ENCODE measurements around the gene C1orf21. TPM values are rescaled to one million over a fixed set of nuclear protein-coding genes. Genes with fewer than 3 reads are reported as not detected.

C1orf21 gene
- polyA plus RNA-seq, 4 donors: 31.1 to 57.0 (median 42.3) TPM

GRCh38 chr1:184643661-184644060 lies 256.8 kb downstream of the C1orf21 start:
- no peak for DNase-seq (ENCODE audit: low read depth in 4 of 4, low spot score in 3 of 4)

GRCh38 chr1:184644771-184645170 lies 257.9 kb downstream of the C1orf21 start:
- no peak for DNase-seq (ENCODE audit: low read depth in 4 of 4, low spot score in 3 of 4)

GRCh38 chr1:184646178-184646701 lies 259.4 kb downstream of the C1orf21 start:
- DNase-seq (ENCODE audit: low read depth in 4 of 4, low spot score in 3 of 4): no peak

- DNase-seq (ENCODE audit: low read depth in 4 of 4, low spot score in 3 of 4): no peak
These were observed 260.0 kb downstream of the C1orf21 start for GRCh38 chr1:184646824-184647223.

- DNase-seq (ENCODE audit: low read depth in 4 of 4, low spot score in 3 of 4): no peak
These were observed 260.6 kb downstream of the C1orf21 start for GRCh38 chr1:184647471-184647870.

GRCh38 chr1:184648160-184648855 lies 261.5 kb downstream of the C1orf21 start:
- DNase-seq (ENCODE audit: low read depth in 4 of 4, low spot score in 3 of 4): no peak

GRCh38 chr1:184648856-184649201 lies 262.0 kb downstream of the C1orf21 start:
- no peak for DNase-seq (ENCODE audit: low read depth in 4 of 4, low spot score in 3 of 4)

- DNase-seq (ENCODE audit: low read depth in 4 of 4, low spot score in 3 of 4): no peak
These were observed 262.6 kb downstream of the C1orf21 start for GRCh38 chr1:184649451-184649888.

GRCh38 chr1:184650177-184650866 lies 263.5 kb downstream of the C1orf21 start:
- DNase-seq (ENCODE audit: low read depth in 4 of 4, low spot score in 3 of 4): no peak

- no peak for DNase-seq (ENCODE audit: low read depth in 4 of 4, low spot score in 3 of 4)
These were observed 268.4 kb downstream of the C1orf21 start for GRCh38 chr1:184655185-184655584.

- DNase-seq (ENCODE audit: low read depth in 4 of 4, low spot score in 3 of 4): no peak
These were observed 269.4 kb downstream of the C1orf21 start for GRCh38 chr1:184656221-184656620.

GRCh38 chr1:184658055-184658454 lies 271.2 kb downstream of the C1orf21 start:
- no peak for DNase-seq (ENCODE audit: low read depth in 4 of 4, low spot score in 3 of 4)

GRCh38 chr1:184660462-184661191 lies 273.8 kb downstream of the C1orf21 start:
- no peak for DNase-seq (ENCODE audit: low read depth in 4 of 4, low spot score in 3 of 4)

- no peak for DNase-seq (ENCODE audit: low read depth in 4 of 4, low spot score in 3 of 4)
These were observed 275.0 kb downstream of the C1orf21 start for GRCh38 chr1:184661801-184662200.

GRCh38 chr1:184664042-184664660 lies 277.3 kb downstream of the C1orf21 start:
- peak; percentile 27 to 56 (median 46) for DNase-seq (ENCODE audit: low read depth in 4 of 4, low spot score in 3 of 4)

GRCh38 chr1:184664661-184665060 lies 277.8 kb downstream of the C1orf21 start:
- DNase-seq (ENCODE audit: low read depth in 4 of 4, low spot score in 3 of 4): no peak

- no peak for DNase-seq (ENCODE audit: low read depth in 4 of 4, low spot score in 3 of 4)
These were observed 278.5 kb downstream of the C1orf21 start for GRCh38 chr1:184665360-184665759.

GRCh38 chr1:184669391-184669790 lies 282.6 kb downstream of the C1orf21 start:
- no peak for DNase-seq (ENCODE audit: low read depth in 4 of 4, low spot score in 3 of 4)

GRCh38 chr1:184672013-184672726 lies 285.3 kb downstream of the C1orf21 start:
- DNase-seq (ENCODE audit: low read depth in 4 of 4, low spot score in 3 of 4): no peak

GRCh38 chr1:184673305-184673704 lies 286.5 kb downstream of the C1orf21 start:
- DNase-seq (ENCODE audit: low read depth in 4 of 4, low spot score in 3 of 4): no peak
